KMS-11 (cell line): Measurements from ENCODE around the gene TMED6.
A peak's percentile ranks its signal among the peaks of the same experiment; 100 is the strongest.

ENCODE experiments used
- H2AFZ ChIP-seq: fragments of 200-600 bp; sonication (generic); 2 replicates; pipeline ENCODE4 v1.6.1; 2016; ENCODE audit warnings: antibody characterized with exemption, mixed run types, low read depth
- H3K27ac ChIP-seq: fragments of 200-600 bp; sonication (generic); 2 replicates; pipeline ENCODE4 v1.6.1; 2016; ENCODE audit warnings: mild to moderate bottlenecking, mixed run types
- H3K27me3 ChIP-seq: fragments of 200-600 bp; sonication (generic); 2 replicates; pipeline ENCODE4 v1.6.1; 2017; ENCODE audit warnings: mild to moderate bottlenecking, low read depth, mixed run types, moderate library complexity; ENCODE audit not compliant: insufficient read depth
- H3K36me3 ChIP-seq: fragments of 200-600 bp; sonication (generic); 2 replicates; pipeline ENCODE4 v1.6.1; 2017; ENCODE audit warnings: mild to moderate bottlenecking, mixed run types; ENCODE audit not compliant: insufficient read depth
- H3K4me1 ChIP-seq: fragments of 200-600 bp; sonication (generic); 2 replicates; pipeline ENCODE4 v1.6.1; 2016; ENCODE audit warnings: mild to moderate bottlenecking, low read depth, mixed run types; ENCODE audit not compliant: poor library complexity, severe bottlenecking
- H3K4me2 ChIP-seq: fragments of 200-600 bp; sonication (generic); 2 replicates; pipeline ENCODE4 v1.7.0; 2016; ENCODE audit warnings: mild to moderate bottlenecking, mixed run types
- H3K4me3 ChIP-seq: fragments of 200-600 bp; sonication (generic); IDR thresholded peaks from 2 replicates; pipeline ENCODE4 v1.6.1; 2017; ENCODE audit warnings: low read depth, low read length, mixed read lengths; ENCODE audit not compliant: insufficient read depth
- H3K79me2 ChIP-seq: fragments of 200-600 bp; sonication (generic); 2 replicates; pipeline ENCODE4 v1.6.1; 2016; ENCODE audit warnings: low read depth, mixed run types; ENCODE audit not compliant: insufficient read depth
- H3K9ac ChIP-seq: fragments of 200-600 bp; sonication (generic); 2 replicates; pipeline ENCODE4 v1.6.1; 2016; ENCODE audit warnings: mild to moderate bottlenecking, mixed run types
- H4K20me1 ChIP-seq: fragments of 200-600 bp; sonication (generic); 2 replicates; pipeline ENCODE4 v1.6.1; 2016; ENCODE audit warnings: mild to moderate bottlenecking, mixed run types; ENCODE audit not compliant: insufficient read depth
- TF ChIP-seq, protein P1 (sequence below): fragments of 200-600 bp; sonication (generic); conservative IDR thresholded peaks from 2 replicates; pipeline ENCODE4 v1.6.1; 2017; ENCODE audit warnings: low read depth, mild to moderate bottlenecking, antibody characterized with exemption, low read length, moderate library complexity, mixed read lengths

Gene TMED6

DNA sequence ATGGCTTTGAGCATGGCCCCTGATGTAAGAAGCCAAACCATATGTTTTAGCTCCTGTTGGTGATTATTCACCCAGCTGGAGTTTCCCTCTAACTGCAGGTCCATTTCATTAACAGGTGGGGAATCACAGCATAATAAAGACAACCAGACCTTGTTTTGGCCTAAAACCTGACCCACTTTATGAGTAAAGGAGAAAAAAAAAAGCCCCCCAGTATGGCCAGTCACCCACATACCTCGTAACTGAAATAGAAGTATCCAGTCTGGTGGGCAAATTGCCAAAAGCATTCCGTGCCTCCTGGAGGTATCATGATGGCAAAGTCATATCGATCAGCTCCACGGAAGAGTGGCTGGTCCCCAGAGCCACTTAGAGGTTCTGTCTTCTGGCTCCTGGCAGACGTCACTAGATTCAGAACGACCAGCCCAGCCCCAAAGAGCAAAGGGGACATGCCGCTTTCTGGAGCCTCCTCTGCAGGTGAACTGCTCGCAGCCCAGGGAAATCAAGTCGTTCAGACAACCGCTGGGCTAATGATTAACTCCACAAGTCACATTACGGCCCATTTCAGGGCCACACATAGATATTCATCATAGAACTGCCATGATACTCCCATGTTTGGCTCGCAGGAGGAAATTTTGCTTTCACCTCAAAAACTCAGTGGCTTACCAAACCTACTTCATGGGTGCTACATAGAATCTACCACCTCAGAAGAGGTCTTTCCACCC is at the start of gene TMED6:
TMED6 (minus strand) TSS at position 478 of the 719 bp plus-strand sequence; CDS start at position 445, 33 bp downstream.
- H4K20me1 ChIP-seq = no peaks in the 10 kb centered on the region
- H2AFZ ChIP-seq = no peak within 1 kb of the TSS
- no peak within 1 kb of the TSS for H3K9ac ChIP-seq
- no peak within 1 kb of the TSS for H3K27ac ChIP-seq
- TF ChIP-seq, protein P1, sequence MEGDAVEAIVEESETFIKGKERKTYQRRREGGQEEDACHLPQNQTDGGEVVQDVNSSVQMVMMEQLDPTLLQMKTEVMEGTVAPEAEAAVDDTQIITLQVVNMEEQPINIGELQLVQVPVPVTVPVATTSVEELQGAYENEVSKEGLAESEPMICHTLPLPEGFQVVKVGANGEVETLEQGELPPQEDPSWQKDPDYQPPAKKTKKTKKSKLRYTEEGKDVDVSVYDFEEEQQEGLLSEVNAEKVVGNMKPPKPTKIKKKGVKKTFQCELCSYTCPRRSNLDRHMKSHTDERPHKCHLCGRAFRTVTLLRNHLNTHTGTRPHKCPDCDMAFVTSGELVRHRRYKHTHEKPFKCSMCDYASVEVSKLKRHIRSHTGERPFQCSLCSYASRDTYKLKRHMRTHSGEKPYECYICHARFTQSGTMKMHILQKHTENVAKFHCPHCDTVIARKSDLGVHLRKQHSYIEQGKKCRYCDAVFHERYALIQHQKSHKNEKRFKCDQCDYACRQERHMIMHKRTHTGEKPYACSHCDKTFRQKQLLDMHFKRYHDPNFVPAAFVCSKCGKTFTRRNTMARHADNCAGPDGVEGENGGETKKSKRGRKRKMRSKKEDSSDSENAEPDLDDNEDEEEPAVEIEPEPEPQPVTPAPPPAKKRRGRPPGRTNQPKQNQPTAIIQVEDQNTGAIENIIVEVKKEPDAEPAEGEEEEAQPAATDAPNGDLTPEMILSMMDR = no peak
- no peak within 1 kb of the TSS for H3K4me2 ChIP-seq
- no peaks in the 10 kb centered on the region for H3K4me1 ChIP-seq
- H3K36me3 ChIP-seq = no peaks in the 10 kb centered on the region
- no peak within 1 kb of the TSS for H3K4me3 ChIP-seq
- H3K27me3 ChIP-seq = no peaks in the 10 kb centered on the region
- no peaks in the 10 kb centered on the region for H3K79me2 ChIP-seq

- no peaks in the 10 kb centered on the region for H3K36me3 ChIP-seq
- no peak overlapping the region for H2AFZ ChIP-seq
- no peaks in the 10 kb centered on the region for H3K79me2 ChIP-seq
- no peak overlapping the region for H3K9ac ChIP-seq
- no peak overlapping the region for H3K4me3 ChIP-seq
- no peaks in the 10 kb centered on the region for H3K27me3 ChIP-seq
- TF ChIP-seq, protein P1 = no peak
- no peaks in the 10 kb centered on the region for H4K20me1 ChIP-seq
- H3K4me1 ChIP-seq = peaks cover 14% of the 10 kb centered on the region
- no peak overlapping the region for H3K27ac ChIP-seq
- no peak overlapping the region for H3K4me2 ChIP-seq
Observed at GRCh38 chr16:69399361-69399760, 47.8 kb upstream of the TMED6 start.

- Histone ChIP-seq H3K9ac (no peak overlapping the region), H3K27ac (no peak overlapping the region), H3K79me2 (no peaks in the 10 kb centered on the region), H3K27me3 (no peaks in the 10 kb centered on the region), H3K4me3 (no peak overlapping the region), H4K20me1 (no peaks in the 10 kb centered on the region), H2AFZ (no peak overlapping the region), H3K4me2 (no peak overlapping the region), H3K36me3 (no peaks in the 10 kb centered on the region), H3K4me1 (peaks cover 14% of the 10 kb centered on the region)
- TF ChIP-seq, protein P1 = no peak
Observed at GRCh38 chr16:69397821-69398521, 46.4 kb upstream of the TMED6 start.

GRCh38 chr16:69396187-69397061 is 44.8 kb upstream of the TMED6 start:
- H3K27ac ChIP-seq = peak overlapping the region; percentile 42; the same call in 1 of the 2 replicates
- no peaks in the 10 kb centered on the region for H3K27me3 ChIP-seq
- no peak overlapping the region for H3K4me3 ChIP-seq
- peaks cover 14% of the 10 kb centered on the region for H3K4me1 ChIP-seq
- no peaks in the 10 kb centered on the region for H3K36me3 ChIP-seq
- H2AFZ ChIP-seq = peak overlapping the region; percentile 83; the same call in 1 of the 2 replicates
- no peaks in the 10 kb centered on the region for H4K20me1 ChIP-seq
- TF ChIP-seq, protein P1 = peak; percentile 94; the same call in 1 of the 2 replicates
- H3K9ac ChIP-seq = peak overlapping the region; percentile 37; the same call in 1 of the 2 replicates
- H3K4me2 ChIP-seq = peak overlapping the region; percentile 38; the same call in 1 of the 2 replicates
- H3K79me2 ChIP-seq = no peaks in the 10 kb centered on the region
